K562 (cell line): Measurements from ENCODE around the gene ACSL5. TPM values are rescaled to one million over a fixed set of nuclear protein-coding genes. Genes with fewer than 3 reads are reported as not detected.

Experiments used
- CC2D1A ChIP-seq: fragments of 450-650 bp; IDR thresholded peaks from 2 replicates; pipeline ENCODE4 v1.6.1; 2017; ENCODE audit warnings: mild to moderate bottlenecking
- CREBBP ChIP-seq: IDR thresholded peaks from one replicate; pipeline ENCODE4 v1.6.1; 2012; ENCODE audit warnings: low read depth, mild to moderate bottlenecking, control low read depth, inconsistent platforms, low read length
- GTF2A2 ChIP-seq: IDR thresholded peaks from 2 replicates; pipeline ENCODE4 v1.6.1; 2016; ENCODE audit warnings: mild to moderate bottlenecking, missing genetic modification characterization, missing compliant biosample characterization
- KLF10 ChIP-seq: fragments of 250-450 bp; sonication (Bioruptor Pico); IDR thresholded peaks from 2 replicates; pipeline ENCODE4 v1.6.1; 2021; ENCODE audit warnings: matching md5 sums
- MAZ ChIP-seq, 2 experiments: fragments of 450-650 bp in 1 of 2; sonication (generic) in 1 of 2; formaldehyde crosslinking; IDR thresholded peaks in 1 of 2; conservative IDR thresholded peaks in 1 of 2; 2 replicates each; pipeline versions ENCODE4 v1.4.0 to v1.5.0; 2020; ENCODE audit warnings: mild to moderate bottlenecking in 1 of 2, missing genetic modification reagents in 1 of 2
- NFATC3 ChIP-seq: fragments of 450-650 bp; IDR thresholded peaks from 2 replicates; pipeline ENCODE4 v1.6.1; 2017; ENCODE audit warnings: mild to moderate bottlenecking
- NR2F6 ChIP-seq: fragments of 450-650 bp; formaldehyde crosslinking; IDR thresholded peaks from 2 replicates; pipeline ENCODE4 v1.4.0; 2020; ENCODE audit warnings: mild to moderate bottlenecking
- POLR2G ChIP-seq: fragments of 200-400 bp; formaldehyde crosslinking; IDR thresholded peaks from 2 replicates; pipeline ENCODE4 v1.6.1; 2017; ENCODE audit warnings: low read depth, mild to moderate bottlenecking, antibody characterized with exemption, low read length, moderate library complexity
- SUPT5H ChIP-seq: fragments of 450-650 bp; IDR thresholded peaks from 2 replicates; pipeline ENCODE4 v1.6.1; 2016
- ZBTB11 ChIP-seq, 3 experiments: fragments of 200-800 bp in 1 of 3; fragments of 250-450 bp in 1 of 3; fragments of 450-650 bp in 1 of 3; sonication (Bioruptor Pico) in 1 of 3; sonication (Bioruptor generic) in 1 of 3; formaldehyde crosslinking in 1 of 3; IDR thresholded peaks; 2 replicates each; pipeline versions ENCODE4 v1.6.1 to v1.8.0; 2016 to 2022; ENCODE audit warnings: mild to moderate bottlenecking in 2 of 3, missing genetic modification characterization in 2 of 3, missing compliant biosample characterization in 1 of 3, moderate library complexity in 1 of 3
- ZC3H8 ChIP-seq: fragments of 450-650 bp; IDR thresholded peaks from 2 replicates; pipeline ENCODE4 v1.6.1; 2017
- ZNF655 ChIP-seq: fragments of 250-450 bp; sonication (Bioruptor Pico); IDR thresholded peaks from 2 replicates; pipeline ENCODE4 v1.5.0; 2021
- polyA plus RNA-seq, 8 experiments: library from polyadenylated mRNA; depleted of rRNA in 4 of 8; stranded (reverse) in 5 of 8; unstranded in 3 of 8; fragments of >200 nt; fragmentation: Nextera tagmentation in 2 of 8; fragmentation: Illumina TruSeq in 1 of 8; extraction: Ambion mirVana in 2 of 8; extraction: Trizol in 1 of 8; gene quantifications; 2 replicates each; pipeline versions ENCODE4 v1.2.1 to v1.2.3, GENCODE V29; 2011 to 2014; ENCODE audit warnings: inconsistent platforms in 1 of 8, missing spikeins in 1 of 8
- total RNA-seq, 7 experiments: library from RNA; depleted of rRNA in 6 of 7; stranded (reverse); fragments of >200 nt in 6 of 7; fragmentation: Illumina TruSeq in 2 of 7; extraction: Trizol in 2 of 7; gene quantifications; 2 replicates each; pipeline versions ENCODE4 v1.2.1 to v1.2.3, GENCODE V29; 2011 to 2021; ENCODE audit warnings: low replicate concordance in 1 of 7
- TF ChIP-seq, protein P1 (sequence below), 2 experiments: fragments of 450-650 bp in 1 of 2; sonication (generic) in 1 of 2; formaldehyde crosslinking in 1 of 2; IDR thresholded peaks; 2 replicates each; pipeline versions ENCODE4 v1.7.1 to v1.9.0; 2016 to 2022; ENCODE audit warnings: inconsistent platforms in 1 of 2, mild to moderate bottlenecking in 1 of 2, missing genetic modification reagents in 1 of 2

The ACSL5 gene
- total and polyA plus RNA-seq, 9 of the 15 experiments (the other 6 are each of a cell fraction or from before 2014, with no cell fraction given), result 0.19 to 1.4 (median 0.55) TPM

- TF ChIP-seq, protein P1, sequence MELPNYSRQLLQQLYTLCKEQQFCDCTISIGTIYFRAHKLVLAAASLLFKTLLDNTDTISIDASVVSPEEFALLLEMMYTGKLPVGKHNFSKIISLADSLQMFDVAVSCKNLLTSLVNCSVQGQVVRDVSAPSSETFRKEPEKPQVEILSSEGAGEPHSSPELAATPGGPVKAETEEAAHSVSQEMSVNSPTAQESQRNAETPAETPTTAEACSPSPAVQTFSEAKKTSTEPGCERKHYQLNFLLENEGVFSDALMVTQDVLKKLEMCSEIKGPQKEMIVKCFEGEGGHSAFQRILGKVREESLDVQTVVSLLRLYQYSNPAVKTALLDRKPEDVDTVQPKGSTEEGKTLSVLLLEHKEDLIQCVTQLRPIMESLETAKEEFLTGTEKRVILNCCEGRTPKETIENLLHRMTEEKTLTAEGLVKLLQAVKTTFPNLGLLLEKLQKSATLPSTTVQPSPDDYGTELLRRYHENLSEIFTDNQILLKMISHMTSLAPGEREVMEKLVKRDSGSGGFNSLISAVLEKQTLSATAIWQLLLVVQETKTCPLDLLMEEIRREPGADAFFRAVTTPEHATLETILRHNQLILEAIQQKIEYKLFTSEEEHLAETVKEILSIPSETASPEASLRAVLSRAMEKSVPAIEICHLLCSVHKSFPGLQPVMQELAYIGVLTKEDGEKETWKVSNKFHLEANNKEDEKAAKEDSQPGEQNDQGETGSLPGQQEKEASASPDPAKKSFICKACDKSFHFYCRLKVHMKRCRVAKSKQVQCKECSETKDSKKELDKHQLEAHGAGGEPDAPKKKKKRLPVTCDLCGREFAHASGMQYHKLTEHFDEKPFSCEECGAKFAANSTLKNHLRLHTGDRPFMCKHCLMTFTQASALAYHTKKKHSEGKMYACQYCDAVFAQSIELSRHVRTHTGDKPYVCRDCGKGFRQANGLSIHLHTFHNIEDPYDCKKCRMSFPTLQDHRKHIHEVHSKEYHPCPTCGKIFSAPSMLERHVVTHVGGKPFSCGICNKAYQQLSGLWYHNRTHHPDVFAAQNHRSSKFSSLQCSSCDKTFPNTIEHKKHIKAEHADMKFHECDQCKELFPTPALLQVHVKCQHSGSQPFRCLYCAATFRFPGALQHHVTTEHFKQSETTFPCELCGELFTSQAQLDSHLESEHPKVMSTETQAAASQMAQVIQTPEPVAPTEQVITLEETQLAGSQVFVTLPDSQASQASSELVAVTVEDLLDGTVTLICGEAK (IDR thresholded peaks at IDR 0.05), result peak; percentile 99
- TF ChIP-seq, protein P1 (CRISPR knock-in tag; IDR thresholded peaks at IDR 0.05), result no peak
- TF ChIP-seq GTF2A2 (tag), result peak; percentile 67
- TF ChIP-seq ZBTB11 (CRISPR knock-in tag; IDR thresholded peaks at IDR 0.05), result peak; percentile 97 to 99 (median 99)
- 0 out of 2 replicates have a peak, but pooled peaks have one; percentile 29 for TF ChIP-seq CC2D1A
- no peak for TF ChIP-seq NR2F6 (CRISPR knock-in tag)
- TF ChIP-seq POLR2G, result peak; percentile 88
- TF ChIP-seq KLF10, result no peak
- no peak for TF ChIP-seq ZC3H8
- peak in 1 of 2 experiments; percentile 9; a peak in 2 of 4 replicates for TF ChIP-seq MAZ (CRISPR knock-in tag; conservative IDR thresholded peaks at IDR 0.05 in 1 of 2, IDR thresholded peaks at IDR 0.05 in 1 of 2)
- TF ChIP-seq NFATC3, result peak; percentile 64; the same call in 1 of the 2 replicates
- TF ChIP-seq SUPT5H, result peak; percentile 79
- TF ChIP-seq ZNF655 (CRISPR knock-in tag), result no peak
- TF ChIP-seq CREBBP, result no peak
These were observed 73.1 kb downstream of the ACSL5 start, which contains the start of the genes VTI1A and ZDHHC6 (continued) for GRCh38 chr10:112446855-112447619.
